Smooth muscle cell (in vitro differentiated cells): Measurements from ENCODE around the gene TMEM219. TPM values are rescaled to one million over a fixed set of nuclear protein-coding genes. Genes with fewer than 3 reads are reported as not detected.

Source experiments
- DNase-seq: peaks from one replicate; lab custom pipeline; 2025; ENCODE audit not compliant: unreplicated experiment; lab: John Stamatoyannopoulos, UW
- H2AFZ ChIP-seq: fragments of 200-600 bp; sonication (generic); 2 replicates; pipeline ENCODE4 v1.6.0; 2016; ENCODE audit warnings: antibody characterized with exemption, low read depth, mild to moderate bottlenecking
- H3F3A ChIP-seq: fragments of 200-600 bp; sonication (generic); 2 replicates; pipeline ENCODE4 v1.6.0; 2017; ENCODE audit warnings: antibody characterized with exemption, low read depth
- H3K27ac ChIP-seq: fragments of 200-600 bp; sonication (generic); 2 replicates; pipeline ENCODE4 v1.5.1; 2016; ENCODE audit warnings: low read depth, mild to moderate bottlenecking
- H3K27me3 ChIP-seq: fragments of 200-600 bp; sonication (generic); 2 replicates; pipeline ENCODE4 v1.6.1; 2016; ENCODE audit warnings: low read depth, mild to moderate bottlenecking
- H3K36me3 ChIP-seq: fragments of 200-600 bp; sonication (generic); 2 replicates; pipeline ENCODE4 v1.5.1; 2016; ENCODE audit warnings: low read depth
- H3K4me1 ChIP-seq: fragments of 200-600 bp; sonication (generic); 2 replicates; pipeline ENCODE4 v1.5.1; 2016; ENCODE audit warnings: low read depth
- H3K4me2 ChIP-seq: fragments of 200-600 bp; sonication (generic); 2 replicates; pipeline ENCODE4 v1.6.0; 2016; ENCODE audit warnings: mild to moderate bottlenecking
- H3K4me3 ChIP-seq: fragments of 200-600 bp; sonication (generic); 2 replicates; pipeline ENCODE4 v1.5.1; 2016; ENCODE audit warnings: mild to moderate bottlenecking
- H3K79me2 ChIP-seq: fragments of 200-600 bp; sonication (generic); 2 replicates; pipeline ENCODE4 v1.6.0; 2016; ENCODE audit warnings: low read depth, mild to moderate bottlenecking
- H3K9ac ChIP-seq: fragments of 200-600 bp; sonication (generic); 2 replicates; pipeline ENCODE4 v1.6.0; 2016; ENCODE audit warnings: low read depth
- H3K9me3 ChIP-seq: fragments of 200-600 bp; sonication (generic); replicated peaks from 2 replicates; pipeline ENCODE4 v1.5.1; 2016; ENCODE audit warnings: low read depth
- H4K20me1 ChIP-seq: fragments of 200-600 bp; sonication (generic); 2 replicates; pipeline ENCODE4 v1.6.0; 2016; ENCODE audit warnings: low read depth
- WGBS: methylation state at CpG from one replicate; pipeline ENCODE4 v1.1.7; 2016; ENCODE audit warnings: low lambda C conversion rate; 5-methylcytosine and 5-hydroxymethylcytosine counted together
- polyA plus RNA-seq: library from polyadenylated mRNA; unstranded; fragments of >200 nt; fragmentation: Nextera tagmentation; extraction: Ambion mirVana; gene quantifications from 2 replicates; pipeline ENCODE4 v1.2.1, GENCODE V29; 2016
- total RNA-seq: library from RNA; depleted of rRNA; stranded (reverse); fragments of >200 nt; gene quantifications from 2 replicates; pipeline ENCODE4 v1.2.3, GENCODE V29; 2014
- TF ChIP-seq, protein P1 (sequence below): fragments of 200-600 bp; sonication (generic); IDR thresholded peaks from 2 replicates; pipeline ENCODE4 v1.5.1; 2017; ENCODE audit warnings: borderline replicate concordance, mild to moderate bottlenecking, antibody characterized with exemption; ENCODE audit not compliant: insufficient read depth, poor library complexity, severe bottlenecking

Gene TMEM219
- total and polyA plus RNA-seq, 2 experiments from 2014 or later: 99.2 to 186 TPM

DNA sequence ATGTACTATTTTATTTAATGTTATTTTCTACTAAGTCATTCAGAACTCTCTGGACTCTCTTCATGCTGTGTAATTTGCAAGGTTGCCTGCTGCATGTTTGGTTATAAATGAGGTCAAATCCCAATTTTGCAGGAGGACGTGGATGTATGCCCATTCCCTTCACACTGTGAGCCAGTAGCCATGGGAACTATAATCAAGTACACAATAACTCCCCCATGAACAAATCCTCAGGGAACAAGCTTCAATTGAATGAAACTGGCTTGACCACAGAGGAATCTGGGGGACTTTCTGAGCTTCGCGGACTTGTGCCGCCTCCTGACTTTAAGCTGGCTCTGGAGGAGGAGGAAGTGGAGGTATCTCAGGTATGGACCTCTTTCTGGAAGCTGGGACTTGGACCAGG, 21.2 kb upstream of the TMEM219 start:
- TF ChIP-seq, protein P1, sequence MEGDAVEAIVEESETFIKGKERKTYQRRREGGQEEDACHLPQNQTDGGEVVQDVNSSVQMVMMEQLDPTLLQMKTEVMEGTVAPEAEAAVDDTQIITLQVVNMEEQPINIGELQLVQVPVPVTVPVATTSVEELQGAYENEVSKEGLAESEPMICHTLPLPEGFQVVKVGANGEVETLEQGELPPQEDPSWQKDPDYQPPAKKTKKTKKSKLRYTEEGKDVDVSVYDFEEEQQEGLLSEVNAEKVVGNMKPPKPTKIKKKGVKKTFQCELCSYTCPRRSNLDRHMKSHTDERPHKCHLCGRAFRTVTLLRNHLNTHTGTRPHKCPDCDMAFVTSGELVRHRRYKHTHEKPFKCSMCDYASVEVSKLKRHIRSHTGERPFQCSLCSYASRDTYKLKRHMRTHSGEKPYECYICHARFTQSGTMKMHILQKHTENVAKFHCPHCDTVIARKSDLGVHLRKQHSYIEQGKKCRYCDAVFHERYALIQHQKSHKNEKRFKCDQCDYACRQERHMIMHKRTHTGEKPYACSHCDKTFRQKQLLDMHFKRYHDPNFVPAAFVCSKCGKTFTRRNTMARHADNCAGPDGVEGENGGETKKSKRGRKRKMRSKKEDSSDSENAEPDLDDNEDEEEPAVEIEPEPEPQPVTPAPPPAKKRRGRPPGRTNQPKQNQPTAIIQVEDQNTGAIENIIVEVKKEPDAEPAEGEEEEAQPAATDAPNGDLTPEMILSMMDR: no peak
- Histone ChIP-seq H3K4me1 (peaks cover 10% of the 10 kb centered on the region), H3K9ac (no peak overlapping the region), H3K9me3 (no peaks in the 10 kb centered on the region), H3K27ac (no peak overlapping the region), H3K4me3 (no peak overlapping the region), H3K79me2 (no peaks in the 10 kb centered on the region), H3K4me2 (no peak overlapping the region), H3K36me3 (no peaks in the 10 kb centered on the region), H3K27me3 (no peaks in the 10 kb centered on the region), H4K20me1 (no peaks in the 10 kb centered on the region), H2AFZ (no peak overlapping the region), H3F3A (peaks cover 14% of the 10 kb centered on the region)
- 90% methylated on average over 4 of the region's 4 CpGs for WGBS
- DNase-seq: no peak

GRCh38 chr16:29943846-29944799, 17.8 kb upstream of the TMEM219 start:
- peak; percentile 20 for DNase-seq
- TF ChIP-seq, protein P1: peak; percentile 40
- peak overlapping the region; percentile 28 for H2AFZ ChIP-seq
- 4% methylated on average over 11 of the region's 11 CpGs for WGBS
- H3K9me3 ChIP-seq: no peaks in the 10 kb centered on the region
- peak overlapping the region; percentile 77 for H3K4me2 ChIP-seq
- H4K20me1 ChIP-seq: no peaks in the 10 kb centered on the region
- H3F3A ChIP-seq: peaks cover 17% of the 10 kb centered on the region
- no peak overlapping the region for H3K4me3 ChIP-seq
- peak overlapping the region; percentile 71 for H3K9ac ChIP-seq
- H3K27me3 ChIP-seq: no peaks in the 10 kb centered on the region
- H3K27ac ChIP-seq: peak overlapping the region; percentile 95
- H3K79me2 ChIP-seq: no peaks in the 10 kb centered on the region
- no peaks in the 10 kb centered on the region for H3K36me3 ChIP-seq
- H3K4me1 ChIP-seq: peaks cover 10% of the 10 kb centered on the region

GRCh38 chr16:29947897-29948296, 14.0 kb upstream of the TMEM219 start:
- no peak overlapping the region for H3K4me2 ChIP-seq
- DNase-seq: no peak
- H3K79me2 ChIP-seq: no peaks in the 10 kb centered on the region
- no peaks in the 10 kb centered on the region for H3K27me3 ChIP-seq
- no peak overlapping the region for H3K27ac ChIP-seq
- H3K4me1 ChIP-seq: peaks cover 10% of the 10 kb centered on the region
- peaks cover 17% of the 10 kb centered on the region for H3F3A ChIP-seq
- no peak overlapping the region for H2AFZ ChIP-seq
- no peaks in the 10 kb centered on the region for H4K20me1 ChIP-seq
- no peaks in the 10 kb centered on the region for H3K9me3 ChIP-seq
- H3K36me3 ChIP-seq: no peaks in the 10 kb centered on the region
- TF ChIP-seq, protein P1: no peak
- no peak overlapping the region for H3K4me3 ChIP-seq
- H3K9ac ChIP-seq: no peak overlapping the region
- 87% methylated on average over 2 of the region's 2 CpGs for WGBS
